GM19324 (cell line): ENCODE data around the gene JRKL.
"Not testable (repeated sequence)": the region's sequence is repeated elsewhere in the genome, so short reads cannot be mapped to it uniquely, and the experiment has no call there.

Experiments used
- ATAC-seq: cut with Tn5 transposase; IDR thresholded peaks from one replicate; pipeline ENCODE4 v1.9.1; 2021; ENCODE audit warnings: mild to moderate bottlenecking, moderate library complexity; ENCODE audit not compliant: unreplicated experiment, low FRiP score

JRKL gene

DNA sequence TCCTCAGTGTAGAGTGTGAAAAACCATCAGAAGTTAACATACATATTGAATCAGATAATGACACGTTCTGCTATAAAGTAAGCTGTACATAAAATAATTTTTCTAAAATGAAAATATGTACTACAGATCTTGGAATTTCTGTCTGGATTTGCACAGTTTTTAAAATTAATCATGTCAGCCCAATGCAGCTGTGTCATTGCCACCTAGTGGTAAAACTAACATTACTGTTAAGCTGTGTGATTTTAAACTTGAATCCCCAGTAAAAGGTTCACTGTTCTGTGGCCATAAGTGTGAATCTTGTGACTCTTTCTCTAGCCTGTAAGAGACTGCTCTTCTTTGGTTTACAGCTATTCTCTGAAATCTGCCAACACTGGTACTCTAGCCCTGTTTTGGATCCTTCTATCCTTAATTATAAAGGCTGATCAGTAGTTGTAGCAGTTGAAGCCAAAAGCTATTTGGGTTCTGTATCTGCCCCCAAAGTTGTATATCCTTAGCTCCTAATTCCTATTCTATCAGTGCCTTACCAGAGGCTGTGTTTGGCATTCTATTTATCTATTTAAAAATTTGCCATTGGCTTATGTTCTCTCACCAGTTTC lies 4.0 kb downstream of the JRKL start:
- no peak for ATAC-seq

DNA sequence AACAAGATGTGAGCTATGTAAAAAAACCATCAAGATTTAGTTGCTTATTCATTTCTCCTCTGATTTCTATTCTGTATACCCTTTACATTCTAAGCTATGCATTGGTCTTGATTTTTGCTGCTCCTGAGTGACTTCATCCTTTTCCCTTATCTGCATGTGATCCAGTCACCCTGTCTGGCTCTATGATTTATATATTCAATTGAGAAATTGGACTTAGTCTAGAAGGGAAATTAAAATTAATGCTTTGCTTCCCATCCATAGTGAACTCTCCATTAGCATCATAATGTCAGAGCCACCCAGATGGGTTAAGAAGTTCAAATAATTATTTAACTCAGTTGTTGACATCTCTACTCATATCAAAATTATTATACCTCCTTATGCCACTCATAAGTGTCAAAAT lies 5.0 kb downstream of the JRKL start:
- ATAC-seq = no peak

DNA sequence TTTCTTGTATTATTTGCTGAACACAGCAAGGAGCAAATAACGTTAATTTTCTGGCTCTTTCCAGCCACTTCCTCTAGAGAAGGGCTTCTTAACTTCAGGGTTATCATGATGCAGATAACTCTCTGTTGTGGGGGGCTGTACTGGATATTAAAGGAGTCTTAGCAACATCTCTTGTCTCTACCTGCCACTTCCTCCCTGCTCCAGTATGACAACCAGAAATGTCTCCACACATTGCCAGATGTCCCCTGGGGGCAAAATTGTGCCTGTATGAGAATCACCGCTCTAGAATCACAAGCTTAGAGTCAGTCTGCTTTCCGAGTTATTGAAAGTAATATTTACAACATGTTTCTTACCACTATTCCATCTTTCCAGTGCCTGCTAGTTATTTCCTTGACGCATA lies 6.8 kb downstream of the JRKL start:
- ATAC-seq = no peak

DNA sequence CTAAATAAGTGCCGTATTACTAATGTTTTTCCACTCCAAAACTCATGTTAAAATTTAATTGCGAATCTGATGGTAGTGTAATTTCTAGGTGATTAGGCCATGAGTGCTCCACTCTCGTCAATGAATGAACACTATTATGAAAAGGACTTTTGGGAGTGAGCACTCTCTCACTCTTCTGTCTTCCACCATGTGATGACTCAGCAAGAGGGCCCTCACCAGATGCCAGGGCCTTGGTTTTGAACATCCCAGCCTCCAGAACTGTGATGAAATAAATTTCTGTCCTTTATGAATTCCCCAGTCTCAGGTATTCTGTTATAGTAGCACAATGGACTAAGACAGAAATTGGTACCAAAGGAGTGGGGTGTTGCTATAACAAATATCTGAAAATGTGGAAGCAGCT lies 8.1 kb downstream of the JRKL start:
- no peak for ATAC-seq

DNA sequence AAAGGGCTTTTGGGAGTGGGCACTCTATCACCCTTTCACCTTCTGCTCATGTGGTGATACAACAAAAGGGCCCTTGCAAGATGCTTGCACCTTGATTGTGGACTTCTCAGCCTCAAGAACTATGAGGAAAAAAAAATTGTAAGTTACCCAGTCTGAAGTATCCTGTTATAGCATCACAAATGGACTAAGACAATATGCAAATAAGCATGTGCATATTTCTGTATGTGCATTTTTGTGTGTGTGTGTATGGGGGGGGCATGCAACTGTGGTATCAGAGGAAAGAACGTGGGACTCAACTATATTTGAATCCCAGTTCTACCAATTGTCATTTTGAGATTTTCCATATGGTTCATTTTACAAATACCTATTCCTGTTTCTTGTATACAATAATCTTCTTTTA lies 10.9 kb downstream of the JRKL start:
- ATAC-seq = no peak

DNA sequence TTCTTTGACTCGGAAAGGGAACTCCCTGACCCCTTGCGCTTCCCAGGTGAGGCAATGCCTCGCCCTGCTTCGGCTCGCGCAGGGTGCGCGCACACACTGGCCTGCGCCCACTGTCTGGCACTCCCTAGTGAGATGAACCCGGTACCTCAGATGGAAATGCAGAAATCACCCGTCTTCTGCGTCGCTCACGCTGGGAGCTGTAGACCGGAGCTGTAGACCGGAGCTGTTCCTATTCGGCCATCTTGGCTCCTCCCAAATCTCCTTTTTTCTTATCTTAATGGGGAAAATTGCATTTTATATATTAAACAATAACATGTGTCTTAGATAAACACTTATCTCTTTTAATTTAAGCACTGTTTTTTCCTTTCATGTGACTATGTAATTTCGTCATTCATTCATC lies 21.6 kb downstream of the JRKL start:
- ATAC-seq = not testable (repeated sequence)

DNA sequence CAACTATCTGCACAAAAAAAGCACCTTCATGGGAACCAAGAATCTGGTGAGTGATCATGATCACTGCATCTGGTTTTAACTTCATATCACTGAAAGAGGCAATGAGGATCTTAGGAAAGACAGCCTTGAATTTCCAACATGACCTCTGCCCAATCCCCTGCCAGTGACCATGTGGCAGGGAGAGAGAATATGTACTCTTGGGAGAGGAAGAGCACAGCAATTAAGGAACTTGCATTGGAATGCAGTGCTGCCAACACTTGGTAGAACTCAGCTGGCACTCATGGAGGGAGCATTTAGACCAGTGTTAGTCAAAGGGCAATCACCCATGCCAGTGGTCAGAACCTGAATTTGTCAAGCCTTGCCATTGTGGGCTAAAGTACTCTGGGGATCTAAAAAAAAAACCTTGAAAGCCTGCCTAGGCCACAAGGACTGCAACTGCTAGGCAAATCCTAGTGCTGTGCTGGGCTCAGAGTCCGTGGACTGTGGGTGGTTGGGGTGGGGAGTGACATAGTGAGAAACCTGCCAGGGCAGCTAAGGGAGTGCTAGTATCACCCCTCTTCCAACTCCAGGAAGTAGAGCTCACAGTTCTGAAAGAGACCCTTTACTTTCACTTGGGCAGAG lies 23.1 kb downstream of the JRKL start:
- ATAC-seq = no peak

DNA sequence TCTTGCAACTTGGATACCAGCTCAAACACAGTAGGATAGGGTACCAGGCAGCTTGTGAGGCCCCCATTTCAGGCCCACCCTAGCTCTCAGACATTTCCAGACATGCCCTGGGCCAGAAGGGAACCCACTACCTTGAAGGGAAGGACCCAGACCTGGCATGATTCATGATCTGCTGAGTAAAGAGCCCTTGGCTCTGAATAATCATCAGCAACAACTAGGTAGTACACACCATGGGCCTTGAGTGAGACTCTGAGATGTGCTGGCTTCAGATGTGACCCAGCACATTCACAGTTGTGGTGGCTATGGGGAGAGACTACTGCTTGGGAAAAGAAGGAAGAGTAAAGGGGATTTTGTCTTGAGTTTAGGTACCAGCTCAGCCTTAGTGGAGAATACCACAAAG lies 23.6 kb downstream of the JRKL start:
- no peak for ATAC-seq

DNA sequence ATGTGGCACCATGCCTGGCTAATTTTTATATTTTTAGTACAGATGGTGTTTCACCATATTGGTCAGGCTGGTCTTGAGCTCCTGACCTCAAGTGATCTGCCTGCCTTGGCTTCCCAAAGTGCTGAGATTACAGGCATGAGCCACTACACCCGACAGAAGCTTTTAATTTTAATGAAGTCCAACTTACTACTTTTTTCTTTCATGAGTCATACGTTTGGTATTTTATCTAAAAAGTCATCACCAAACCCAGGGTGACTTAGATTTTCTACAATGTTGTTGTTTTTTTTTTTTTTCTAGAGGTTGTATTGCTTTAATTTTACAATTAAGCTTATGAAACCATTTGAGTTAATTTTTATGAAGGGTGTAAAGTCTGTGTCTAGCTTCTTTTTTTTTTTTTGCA lies 34.9 kb downstream of the JRKL start:
- ATAC-seq = no peak

DNA sequence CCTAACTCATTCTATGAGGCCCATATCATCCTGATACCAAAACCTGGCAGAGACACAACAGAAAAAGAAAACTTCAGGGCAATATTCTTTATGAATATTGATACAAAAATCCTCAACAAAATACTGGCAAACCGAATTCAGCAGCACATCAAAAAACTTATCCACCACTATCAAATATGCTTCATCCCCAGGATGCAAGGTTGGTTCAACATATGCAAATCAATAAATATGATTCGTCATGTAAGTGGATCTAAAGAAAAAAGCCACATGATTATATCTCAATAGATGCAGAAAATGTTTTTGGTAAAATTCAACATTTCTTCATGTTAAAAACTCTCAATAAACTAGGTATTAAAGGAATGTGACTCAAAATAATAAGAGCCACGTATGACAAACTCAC lies 40.9 kb downstream of the JRKL start:
- no peak for ATAC-seq

DNA sequence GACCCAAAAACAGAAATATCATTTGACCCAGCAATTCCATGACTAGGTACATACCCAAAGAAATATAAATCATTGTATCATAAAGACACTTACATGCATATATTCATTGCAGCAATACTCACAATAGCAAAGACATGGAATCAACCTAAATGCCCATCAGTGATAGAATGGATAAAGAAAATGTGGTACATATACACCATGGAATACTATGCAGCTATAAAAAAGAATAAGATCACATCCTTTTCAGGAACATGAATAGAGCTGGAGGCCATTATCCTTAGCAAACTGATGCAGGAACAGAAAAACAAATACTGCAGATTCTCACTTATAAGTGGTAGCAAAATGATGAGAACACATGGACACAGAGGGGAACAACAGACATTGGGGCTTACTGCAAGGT lies 42.8 kb downstream of the JRKL start:
- ATAC-seq = not testable (repeated sequence)
